Activated CD4-positive, CD25-positive, alpha-beta regulatory T cell treated with anti-CD3 and anti-CD28 coated beads, Interleukin-2, amount 50 U/mL, for 24 hours (primary cell): ENCODE data around the gene KLK12.

Source experiments
- ATAC-seq, 2 donors: fragments of 150-1000 bp; cut with Tn5 transposase; one replicate each; pipeline ENCODE4 v1.10.0; 2021; ENCODE audit warnings: mild to moderate bottlenecking in 1 of 2, moderate library complexity in 1 of 2

Gene KLK12

DNA sequence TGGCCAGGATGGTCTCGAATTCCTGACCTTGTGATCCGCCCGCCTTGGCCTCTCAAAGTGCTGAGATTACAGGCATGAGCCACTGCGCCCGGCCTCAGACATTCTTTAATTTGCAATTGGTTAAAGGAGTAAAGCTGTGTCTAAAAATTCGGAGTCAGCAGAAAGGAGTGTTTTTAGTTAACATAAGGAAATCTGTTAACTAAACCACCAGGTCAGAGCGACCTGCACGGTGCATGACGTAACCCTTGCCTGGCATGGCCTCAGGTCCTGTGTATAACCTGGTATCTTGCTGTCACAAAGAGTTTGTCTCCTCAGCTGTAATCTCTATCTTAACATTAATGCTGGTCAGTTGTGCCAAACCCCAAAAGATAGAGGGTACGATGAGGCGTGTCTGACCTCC lies 9.5 kb upstream of the KLK12 start:
- no peak for ATAC-seq

DNA sequence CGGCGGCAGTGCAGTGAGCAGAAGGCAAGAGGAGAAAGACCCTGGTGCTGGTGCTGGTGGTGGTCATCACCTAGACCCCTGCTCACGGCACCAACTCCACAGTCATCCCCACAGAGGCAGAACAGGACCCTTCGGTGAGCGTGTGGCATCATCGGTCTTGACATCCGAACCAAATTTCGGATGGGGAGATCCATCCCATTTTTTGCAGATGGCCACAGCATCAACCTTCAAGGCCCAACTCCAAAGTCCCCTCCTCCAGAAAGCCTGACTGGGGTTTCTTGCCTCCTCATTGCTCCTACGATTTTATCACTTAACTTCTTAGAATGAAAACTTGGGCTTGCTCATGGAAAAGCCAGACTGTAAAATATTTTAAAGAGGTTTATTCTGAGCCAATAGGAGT lies 8.7 kb upstream of the KLK12 start:
- no peak for ATAC-seq

DNA sequence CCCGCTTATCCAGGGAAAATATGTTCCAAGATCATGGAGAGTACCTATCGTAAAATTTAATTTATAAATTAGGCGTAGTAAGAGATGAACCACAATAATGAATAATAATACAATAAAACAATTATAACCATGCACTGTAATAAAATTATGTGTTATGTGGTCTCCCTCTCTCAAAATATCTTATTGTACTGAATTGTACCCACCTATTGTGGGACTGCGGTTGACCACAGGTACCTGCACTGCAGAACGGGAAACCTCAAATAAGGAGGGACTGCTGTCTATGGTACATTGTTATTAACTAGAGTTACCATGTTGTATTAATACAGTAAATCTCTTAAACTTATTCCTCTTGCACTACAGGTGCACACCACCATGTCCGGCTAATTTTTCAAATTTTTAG lies 5.3 kb upstream of the KLK12 start:
- ATAC-seq = no peak

DNA sequence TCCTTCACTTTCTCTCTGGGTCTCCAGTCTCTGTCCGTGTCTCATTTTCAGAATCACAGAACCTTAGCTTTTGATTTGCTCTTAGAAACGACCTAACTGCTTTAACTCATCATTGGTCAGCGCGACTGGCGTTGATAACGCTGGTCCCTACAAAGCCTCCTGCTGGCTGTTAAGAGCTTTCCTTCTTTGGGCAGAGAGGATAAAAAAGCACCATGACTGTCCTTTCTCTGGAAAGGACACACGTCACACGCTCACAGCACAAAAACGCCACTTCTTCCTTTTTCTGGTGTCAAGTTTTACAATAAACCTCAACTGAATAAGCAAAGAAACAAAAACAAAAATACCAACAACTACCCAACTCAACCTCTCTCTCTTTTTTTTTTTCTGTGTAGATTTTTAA lies 1.7 kb upstream of the KLK12 start:
- ATAC-seq = no peak

DNA sequence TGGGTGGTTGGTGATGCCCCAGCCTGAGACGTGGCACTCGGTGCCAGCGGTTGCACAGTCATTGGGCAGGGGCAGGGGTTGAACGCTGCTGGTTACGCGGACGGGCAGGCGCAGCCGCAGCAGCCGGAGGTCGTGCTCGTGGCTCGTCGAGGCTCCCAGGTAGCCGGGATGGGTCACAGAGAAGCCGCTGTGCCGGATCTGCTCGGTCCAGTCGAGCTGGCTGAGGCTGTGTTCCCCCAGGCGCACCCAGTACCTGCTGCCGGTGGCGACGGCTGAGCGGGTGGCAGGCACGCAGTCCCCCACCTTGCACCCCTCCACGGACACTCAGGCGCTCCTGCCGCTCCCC lies 2.9 kb downstream of the KLK12 start:
- ATAC-seq = no peak

DNA sequence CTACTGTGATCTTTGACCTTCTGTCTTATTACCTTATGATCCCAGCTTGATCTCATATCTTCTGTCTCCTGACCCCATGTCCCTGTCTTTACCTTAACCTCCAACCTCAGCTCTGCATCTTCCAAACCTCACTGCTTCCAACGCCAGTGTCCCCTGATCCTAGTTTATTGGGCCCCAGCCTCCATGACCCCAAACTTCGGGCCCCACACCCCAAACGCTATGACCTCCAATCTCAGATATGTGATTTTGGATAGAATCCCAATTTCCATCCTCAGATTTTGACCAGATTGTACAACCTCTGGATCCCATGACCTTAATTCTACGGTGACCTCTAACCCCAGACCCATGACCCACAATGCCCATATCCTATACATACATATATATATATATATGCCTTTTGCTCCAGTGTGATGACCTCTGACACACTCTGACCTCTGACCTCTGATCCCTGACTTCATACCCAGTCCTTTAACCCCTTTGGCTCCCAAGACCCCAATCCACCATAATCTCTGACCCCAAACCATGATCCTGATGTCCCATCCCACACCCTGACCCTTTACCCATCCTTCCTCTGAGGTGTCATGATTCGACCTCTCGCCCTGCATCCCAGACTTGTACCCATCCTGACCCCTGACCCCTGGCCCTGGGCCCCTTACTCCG lies 3.5 kb downstream of the KLK12 start:
- ATAC-seq = no peak

DNA sequence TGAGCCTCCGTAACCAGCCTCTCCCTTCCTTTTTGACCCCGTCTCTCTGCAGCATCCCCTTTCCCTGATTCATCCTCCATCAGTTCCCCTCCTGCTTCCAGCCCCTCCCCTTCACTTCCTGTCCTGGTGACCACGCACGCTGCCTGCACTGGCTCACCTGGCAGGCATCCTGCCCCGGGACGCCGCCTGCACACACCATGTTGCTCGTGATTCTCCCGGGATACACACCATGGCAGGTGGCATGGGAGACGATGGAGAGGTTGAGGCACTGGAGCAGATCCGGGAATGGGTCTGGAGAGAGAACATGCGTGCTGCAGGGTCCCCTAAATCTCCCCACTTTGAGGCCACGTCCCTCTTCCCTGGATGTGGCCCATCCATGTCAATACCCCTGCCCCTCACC lies 4.2 kb downstream of the KLK12 start:
- ATAC-seq = no peak

DNA sequence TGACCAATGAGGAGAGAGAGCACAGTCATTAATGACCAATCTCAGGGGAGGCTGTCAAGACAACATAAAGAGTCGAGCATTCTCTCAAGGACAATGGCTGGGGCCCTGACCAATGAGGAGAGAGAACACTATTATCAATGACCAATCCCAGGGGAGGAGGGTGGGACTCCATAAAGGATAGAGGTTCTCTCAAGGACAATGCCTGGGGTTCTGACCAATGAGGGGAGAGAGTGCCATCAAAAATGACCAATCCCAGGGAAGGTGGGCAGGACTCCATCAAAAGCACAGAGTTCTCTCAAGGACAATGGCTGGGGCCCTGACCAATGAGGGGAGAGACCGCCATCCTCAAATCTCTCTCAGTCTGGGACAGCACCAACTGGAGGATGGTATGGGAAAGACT lies 5.1 kb downstream of the KLK12 start:
- no peak for ATAC-seq

DNA sequence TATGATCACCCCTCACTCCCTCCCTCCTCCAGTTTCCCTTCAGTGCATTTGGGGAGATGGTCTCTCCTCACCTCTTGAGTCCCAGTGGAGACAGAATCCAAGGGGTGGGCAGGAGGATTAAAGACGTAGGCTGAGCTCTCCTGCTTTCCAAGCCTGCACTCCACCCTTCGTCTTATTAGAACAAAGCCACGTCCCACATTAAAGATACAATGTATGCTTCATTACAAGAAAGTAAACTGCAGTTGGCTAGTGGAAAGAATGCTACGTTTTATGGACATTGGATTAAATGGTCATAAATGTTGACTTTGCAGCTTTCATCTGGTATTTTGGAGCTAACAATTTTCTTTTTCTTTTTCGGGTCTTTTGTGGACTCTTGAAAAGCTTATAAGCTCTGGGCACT lies 6.9 kb downstream of the KLK12 start:
- no peak for ATAC-seq

DNA sequence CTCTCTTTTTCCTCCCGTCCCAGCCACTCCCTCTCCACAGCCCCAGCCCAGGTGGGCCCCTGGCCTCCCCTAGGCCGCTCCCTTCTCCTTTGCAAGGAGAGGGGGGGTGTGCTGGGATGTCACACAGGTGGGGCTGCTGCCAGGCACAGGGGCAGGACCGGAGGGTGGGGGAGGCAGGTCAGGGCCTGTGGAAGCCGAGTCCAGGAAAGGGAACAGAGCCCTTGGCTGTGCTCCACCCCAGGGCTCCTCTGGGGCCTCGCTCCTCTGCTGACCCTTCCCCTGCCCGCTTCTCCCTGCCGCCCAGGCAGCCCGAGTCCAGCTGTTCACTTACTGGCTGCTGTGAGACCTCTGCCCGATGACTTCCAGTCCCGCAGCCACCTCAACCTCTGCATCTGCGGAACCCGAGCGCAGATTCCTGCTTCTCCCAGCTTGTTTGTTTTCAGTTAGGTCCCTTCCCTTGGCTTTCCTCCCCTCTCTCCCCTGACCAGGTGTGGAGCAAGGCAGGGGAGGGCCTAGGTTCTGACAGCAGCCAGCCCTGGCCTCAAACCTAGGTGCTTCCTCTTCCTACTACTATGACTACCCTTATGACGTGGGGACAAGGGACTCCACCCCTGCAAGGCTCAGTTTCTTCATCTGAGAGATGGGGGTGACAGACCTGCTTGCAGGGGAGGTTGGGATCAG lies 7.5 kb downstream of the KLK12 start:
- ATAC-seq = no peak

DNA sequence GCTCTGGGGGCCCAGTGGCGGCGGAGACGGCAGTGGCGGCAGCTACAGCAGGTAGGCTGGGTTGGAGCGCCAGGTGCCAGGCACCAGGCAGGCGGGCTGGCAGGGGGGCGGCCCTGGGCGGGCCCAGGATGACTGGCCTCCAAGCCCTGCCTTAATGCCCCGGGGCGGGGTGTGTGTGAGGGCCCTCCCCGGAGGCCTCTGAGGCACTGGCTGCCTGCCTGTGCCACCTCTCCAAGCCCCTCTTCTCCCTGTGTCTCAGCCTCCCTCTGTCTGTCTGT lies 8.3 kb downstream of the KLK12 start, which contains the start of gene KLK11:
TSS of gene KLK11 (minus strand) at position 63 of the 278 bp plus-strand sequence. CDS start 985 bp downstream, outside the sequence.
- ATAC-seq = no peak

DNA sequence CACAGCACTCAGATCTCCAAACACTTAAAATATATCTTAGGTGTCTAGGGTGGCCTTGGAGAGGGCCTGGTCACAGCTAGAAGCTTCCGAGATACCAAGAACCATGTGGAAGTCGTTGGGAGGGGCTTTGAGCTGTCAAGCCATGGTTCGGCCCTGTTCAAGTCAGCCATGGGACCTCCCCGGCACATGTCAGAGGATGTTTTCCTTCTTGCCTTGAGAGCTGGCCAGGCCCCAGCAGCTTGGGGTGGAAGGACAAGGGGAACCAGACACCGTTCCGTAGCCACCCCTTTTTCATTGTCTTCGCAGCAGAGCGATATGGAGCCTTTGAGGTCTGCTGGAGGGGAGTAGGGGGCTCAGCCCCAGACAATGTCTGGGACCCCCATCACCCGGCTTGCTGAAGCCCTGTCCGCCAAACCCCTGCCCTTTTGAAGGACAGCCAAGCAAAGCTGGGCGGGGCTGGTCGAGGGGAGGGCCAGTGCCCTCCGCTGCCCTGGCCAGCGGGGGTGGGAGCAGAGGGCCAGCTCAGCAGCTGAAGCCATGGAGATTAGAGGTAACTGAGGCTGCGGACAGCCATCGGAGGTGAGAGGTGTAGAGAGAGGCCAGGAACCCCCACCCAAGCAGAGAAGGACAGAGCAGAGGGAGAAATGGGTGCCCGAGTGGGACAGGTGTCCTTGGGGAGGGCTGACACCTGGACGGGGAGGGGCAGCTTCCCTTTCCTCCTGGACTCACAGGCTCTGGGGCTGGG lies 8.8 kb downstream of the KLK12 start:
- ATAC-seq = no peak

DNA sequence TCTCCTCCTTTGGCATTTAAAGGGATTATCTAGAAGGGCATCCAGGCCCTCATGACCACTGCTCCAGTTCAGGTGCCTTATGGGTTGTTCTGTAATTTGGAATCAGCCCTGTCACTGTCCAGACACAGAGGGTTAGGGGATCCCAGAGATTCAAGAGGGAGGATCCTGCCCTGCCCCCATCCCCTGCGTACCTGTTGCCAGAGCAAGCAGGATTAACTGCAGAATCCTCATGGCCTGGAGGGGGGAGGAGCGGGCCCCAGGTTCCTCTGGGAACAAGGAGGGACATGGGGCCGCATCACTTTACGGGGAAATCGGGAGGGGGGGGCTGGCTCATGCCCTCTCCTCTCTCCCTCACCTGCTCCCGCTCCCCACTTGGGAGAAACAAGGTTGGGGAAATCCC lies 9.4 kb downstream of the KLK12 start:
- ATAC-seq = no peak

DNA sequence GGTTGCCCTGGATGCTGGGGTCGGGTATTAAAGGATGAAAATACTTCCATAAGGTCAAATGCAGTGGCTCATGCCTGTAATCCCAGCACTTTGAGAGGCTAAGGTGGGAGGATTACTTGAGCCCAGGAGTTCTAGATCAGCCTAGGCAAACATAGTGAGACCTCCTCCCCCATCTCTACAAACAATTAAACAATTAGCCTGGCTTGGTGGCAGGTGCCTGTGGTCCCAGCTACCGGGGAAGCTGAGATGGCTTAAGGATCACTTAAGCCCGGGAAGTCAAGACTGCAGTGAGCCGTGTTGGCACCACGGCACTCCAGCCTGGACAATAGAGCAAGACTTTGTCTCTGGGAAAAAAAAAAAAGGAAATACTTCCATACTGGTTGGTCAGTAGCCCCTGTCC lies 9.9 kb downstream of the KLK12 start:
- ATAC-seq = no peak

DNA sequence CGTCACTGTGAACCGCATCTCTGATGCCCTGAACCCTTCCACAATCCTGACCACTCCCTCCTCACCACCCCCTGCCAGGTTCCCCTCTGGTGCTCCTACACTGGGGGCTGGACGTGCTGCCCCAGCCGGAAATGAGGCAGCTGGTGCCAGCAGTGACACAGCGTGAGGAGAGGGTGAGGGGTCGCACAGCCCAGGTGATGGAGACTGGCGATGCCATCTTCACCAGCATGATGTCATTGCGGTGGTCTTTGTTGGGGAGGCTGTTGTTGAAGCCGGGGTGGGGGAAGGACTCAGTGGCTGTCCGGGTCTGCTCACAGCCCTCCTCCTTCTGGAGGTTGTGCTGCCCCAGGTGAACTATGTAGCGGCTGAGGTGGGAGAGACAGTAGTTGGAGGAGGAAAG lies 10.9 kb downstream of the KLK12 start:
- ATAC-seq = no peak

DNA sequence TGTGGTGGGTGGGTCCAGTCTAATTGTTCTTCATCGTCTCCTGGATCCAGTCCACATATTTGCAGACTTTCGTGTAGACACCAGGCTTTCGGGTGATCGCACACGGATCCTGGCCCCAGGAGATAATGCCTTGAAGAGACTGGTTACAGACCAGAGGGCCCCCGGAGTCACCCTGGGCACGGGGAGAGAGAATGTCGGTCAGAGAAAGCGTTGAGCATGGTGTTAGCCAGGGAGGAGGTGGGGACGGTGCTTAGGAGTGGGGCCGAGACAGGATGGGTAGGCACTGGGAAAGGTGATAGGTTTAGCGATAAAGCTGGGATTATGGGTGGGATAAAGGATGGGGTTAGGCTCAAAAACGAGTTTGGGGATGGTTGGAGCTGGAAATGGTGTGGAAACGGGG lies 12.3 kb downstream of the KLK12 start:
- no peak for ATAC-seq

DNA sequence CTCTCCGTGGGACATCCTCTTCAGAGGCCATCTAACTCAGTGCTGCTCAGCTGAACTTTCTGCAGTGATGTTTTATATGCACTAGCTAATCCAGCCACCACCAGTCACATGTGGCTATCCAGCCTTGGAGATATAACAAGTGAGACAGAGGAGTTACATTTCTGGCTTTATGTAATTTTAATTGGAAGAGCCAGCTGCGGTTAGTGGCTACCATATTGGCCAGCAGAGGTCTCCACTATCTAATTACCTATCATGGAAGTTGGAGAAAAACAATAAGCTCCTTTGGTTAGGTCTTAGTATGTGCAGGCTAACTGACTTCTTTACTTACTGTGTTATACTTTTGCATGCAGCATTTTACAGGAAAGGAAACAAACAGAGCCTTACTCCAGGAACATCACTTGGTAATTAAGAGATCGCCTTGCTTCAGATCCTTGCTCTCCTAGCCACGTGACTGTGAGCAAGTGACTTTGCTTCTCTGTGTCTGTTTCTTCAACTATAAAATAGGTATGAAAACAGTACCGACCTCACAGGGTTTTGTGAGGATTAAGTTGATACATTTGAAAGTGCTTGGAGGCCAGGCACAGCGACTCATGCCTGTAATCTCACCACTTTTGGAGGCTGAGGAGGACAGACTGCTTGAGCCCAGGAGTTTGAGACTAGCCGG lies 13.7 kb downstream of the KLK12 start:
- no peak for ATAC-seq

DNA sequence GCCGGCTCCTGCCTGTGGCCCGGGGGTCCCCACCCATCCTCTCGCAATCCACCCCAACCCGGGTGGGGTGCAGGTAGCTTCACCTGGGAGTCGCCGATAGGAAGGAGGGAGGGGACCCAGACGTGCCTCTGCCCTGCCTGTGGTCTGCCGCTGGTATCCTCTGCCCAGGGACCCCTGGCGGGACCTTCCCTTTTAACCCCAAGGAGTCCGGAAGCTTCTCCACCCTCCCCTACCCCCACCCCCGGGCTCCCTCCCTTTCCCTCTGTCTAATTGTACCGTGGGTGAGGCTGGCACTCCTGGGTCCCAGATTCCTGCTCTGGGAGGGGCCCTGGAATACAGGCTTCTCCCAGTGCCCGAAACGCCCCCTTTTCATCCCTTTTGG lies 15.3 kb downstream of the KLK12 start, which contains the start of gene KLK10:
TSS of gene KLK10 (minus strand) at position 166 of the 382 bp plus-strand sequence. CDS start 579 bp downstream, outside the sequence.
- no peak for ATAC-seq

DNA sequence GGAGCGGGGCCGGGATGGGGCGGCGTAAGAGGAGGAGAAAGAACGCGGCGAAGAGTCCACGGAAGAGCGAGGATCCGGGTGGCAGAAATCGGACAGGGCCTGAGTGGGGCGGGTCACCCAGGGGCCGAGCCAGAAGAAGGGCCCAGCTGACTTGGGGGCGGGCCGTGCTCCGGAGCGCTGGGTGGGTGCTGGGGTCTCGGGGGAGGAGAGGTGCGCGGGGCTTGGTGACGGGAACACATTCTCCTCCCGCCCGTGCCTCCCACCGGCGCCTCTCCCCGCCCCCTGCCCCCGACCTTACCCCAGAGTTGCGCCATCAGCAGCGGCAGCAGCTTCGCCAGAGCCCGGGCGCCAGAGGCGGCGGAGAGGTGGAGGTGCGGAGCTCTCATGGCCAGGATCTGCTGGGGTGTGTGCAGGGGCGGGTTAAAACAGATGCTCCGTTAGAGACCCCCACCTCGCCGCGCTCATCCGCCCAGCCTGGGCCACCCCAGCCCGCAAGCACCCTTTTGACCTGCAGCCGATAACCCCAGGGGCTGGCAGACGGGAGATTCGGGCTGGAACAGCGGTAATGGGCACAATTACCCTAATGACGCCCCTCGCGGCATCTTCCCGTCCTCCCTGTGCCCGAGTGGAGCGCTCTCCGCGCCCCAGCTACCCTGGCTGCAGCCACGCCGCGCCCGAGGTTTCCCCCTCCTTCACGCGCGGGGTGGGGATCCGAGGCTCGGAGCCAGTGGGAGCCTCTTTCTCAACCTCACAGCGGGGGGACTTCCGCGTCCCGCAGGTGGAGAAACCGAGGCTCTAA lies 15.9 kb downstream of the KLK12 start:
- ATAC-seq = no peak

DNA sequence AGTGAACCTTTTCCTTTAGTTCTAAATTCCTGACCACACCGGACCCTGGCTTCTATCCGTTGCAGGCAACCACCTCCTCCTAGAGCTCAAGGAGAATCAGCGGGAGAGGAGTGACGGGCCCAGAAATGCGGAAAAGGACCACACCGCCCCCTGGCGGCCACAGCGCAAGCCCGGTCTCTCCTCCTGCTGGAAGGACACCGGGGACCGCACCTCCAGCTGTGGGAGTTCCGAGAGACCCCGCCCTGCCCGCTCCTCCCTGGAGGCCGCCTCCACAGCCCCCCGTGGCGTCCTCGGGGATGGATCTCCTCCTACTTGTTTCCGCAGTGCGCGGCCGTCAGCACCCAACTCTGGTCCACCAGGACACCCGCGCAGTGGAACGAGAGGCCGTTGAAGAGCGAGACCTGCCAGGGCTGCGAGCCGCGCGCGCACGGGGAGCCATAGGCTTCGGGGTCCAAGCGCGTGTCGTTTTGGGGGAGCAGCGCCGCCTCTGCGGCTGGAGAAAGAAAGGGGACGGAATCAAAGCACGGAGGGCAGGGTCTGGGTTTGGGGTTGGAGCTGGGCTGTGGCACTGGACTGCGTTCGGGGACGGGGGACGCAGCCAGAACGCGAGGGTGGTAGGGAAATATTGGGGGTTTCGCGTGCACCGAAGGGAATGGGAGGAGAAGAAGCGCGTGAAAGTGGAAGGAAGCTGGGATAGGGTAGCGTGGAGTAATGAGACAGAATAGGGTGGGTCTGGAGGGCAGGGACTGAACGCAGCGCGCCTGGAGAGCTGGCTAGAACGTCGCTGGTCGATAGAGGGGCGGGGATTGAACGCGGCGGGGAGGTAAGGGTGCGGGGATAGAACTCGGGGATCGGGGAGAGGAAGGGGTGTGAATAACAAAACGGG lies 17.8 kb downstream of the KLK12 start:
- peak; percentile 46 to 49 for ATAC-seq

DNA sequence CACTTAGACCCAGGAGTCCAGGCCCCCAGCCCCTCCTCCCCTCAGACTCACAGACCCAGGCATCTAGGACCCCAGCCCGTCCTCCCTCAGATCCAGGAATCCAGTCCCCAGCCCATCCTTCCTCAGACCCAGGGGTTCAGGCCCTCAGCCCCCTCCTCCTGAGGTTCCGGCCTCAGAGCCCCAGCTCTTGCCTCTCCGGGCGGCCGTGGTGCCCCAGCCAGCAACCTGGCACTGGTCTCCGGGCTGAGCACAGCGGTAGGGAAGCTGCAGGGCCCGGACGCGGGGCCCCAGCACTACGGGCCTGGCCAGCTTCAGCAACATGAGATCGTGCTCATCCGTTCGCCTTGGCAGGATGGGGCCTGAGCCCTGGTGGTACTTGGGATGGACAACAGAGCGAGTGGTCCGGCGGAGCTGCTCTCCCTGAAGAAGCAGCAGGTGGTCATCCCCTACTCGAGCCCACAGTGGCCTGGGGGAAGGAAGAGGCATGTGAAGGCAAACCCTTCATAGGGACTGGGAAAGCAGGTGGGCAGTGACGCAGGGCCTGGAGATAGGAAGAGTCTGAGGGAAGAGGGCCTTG lies 19.0 kb downstream of the KLK12 start:
- ATAC-seq = no peak
